Astrocyte (in vitro differentiated cells and primary cell): Measurements from ENCODE around the gene SATB2.

ENCODE experiments used
- EZH2 ChIP-seq: IDR thresholded peaks from 2 replicates; pipeline ENCODE4 v1.6.1; 2012; ENCODE audit warnings: mild to moderate bottlenecking, low read length, inconsistent platforms; ENCODE audit not compliant: insufficient read depth
- TF ChIP-seq, protein P1 (sequence below): IDR thresholded peaks from 2 replicates; pipeline ENCODE4 v1.5.1; 2011; ENCODE audit warnings: low read depth, mild to moderate bottlenecking, inconsistent platforms, low read length, moderate library complexity; ENCODE audit not compliant: insufficient read depth

DNA sequence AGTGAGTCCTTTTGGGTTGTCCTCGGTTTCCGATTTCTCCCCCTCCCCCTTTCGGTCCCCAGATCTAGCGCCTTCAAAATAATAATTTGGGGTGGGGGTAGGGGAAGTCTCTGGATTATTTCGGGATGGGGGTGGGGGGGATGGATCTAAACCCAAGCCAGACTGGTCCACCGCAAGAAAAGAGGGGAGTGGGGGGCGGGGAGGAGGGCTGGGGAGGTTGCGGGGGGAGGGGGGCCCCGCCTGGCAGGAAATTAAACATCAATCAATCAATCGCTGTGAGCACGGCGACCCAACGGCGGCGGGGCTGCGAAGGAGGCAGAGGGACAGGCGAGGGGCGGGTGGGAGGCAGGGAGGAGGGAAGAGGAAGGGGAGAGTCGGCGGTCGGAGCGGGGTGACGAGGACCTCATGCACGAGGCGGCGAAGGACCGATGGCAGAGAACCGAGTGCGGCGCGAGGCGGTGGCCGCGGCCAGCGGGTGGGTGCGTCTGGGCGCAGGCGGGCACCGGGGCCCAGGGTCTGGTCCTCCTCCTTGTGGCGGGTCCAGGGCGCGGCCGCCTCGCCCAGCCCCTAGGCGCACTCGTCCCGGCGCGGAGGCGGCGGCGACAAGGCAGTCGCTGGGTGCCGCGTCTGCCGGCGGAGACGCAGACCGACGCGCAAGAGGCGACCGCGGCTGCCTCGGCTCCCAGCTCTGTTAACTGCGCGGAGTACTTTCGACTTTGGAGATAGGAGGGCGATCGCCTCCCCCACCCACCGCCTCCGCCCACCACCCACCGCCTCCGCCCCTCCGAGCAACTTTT is 468 bp upstream of the SATB2 start:
- TF ChIP-seq, protein P1, sequence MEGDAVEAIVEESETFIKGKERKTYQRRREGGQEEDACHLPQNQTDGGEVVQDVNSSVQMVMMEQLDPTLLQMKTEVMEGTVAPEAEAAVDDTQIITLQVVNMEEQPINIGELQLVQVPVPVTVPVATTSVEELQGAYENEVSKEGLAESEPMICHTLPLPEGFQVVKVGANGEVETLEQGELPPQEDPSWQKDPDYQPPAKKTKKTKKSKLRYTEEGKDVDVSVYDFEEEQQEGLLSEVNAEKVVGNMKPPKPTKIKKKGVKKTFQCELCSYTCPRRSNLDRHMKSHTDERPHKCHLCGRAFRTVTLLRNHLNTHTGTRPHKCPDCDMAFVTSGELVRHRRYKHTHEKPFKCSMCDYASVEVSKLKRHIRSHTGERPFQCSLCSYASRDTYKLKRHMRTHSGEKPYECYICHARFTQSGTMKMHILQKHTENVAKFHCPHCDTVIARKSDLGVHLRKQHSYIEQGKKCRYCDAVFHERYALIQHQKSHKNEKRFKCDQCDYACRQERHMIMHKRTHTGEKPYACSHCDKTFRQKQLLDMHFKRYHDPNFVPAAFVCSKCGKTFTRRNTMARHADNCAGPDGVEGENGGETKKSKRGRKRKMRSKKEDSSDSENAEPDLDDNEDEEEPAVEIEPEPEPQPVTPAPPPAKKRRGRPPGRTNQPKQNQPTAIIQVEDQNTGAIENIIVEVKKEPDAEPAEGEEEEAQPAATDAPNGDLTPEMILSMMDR: no peak
- TF ChIP-seq EZH2: no peak
